IMR-90 (cell line): Measurements from ENCODE around the gene COPZ2. TPM values are rescaled to one million over a fixed set of nuclear protein-coding genes. Genes with fewer than 3 reads are reported as not detected.

ENCODE experiments used
- ATAC-seq: fragments of 200-7000 bp; cut with Tn5 transposase; 2 replicates; pipeline ENCODE4 v1.9.1; 2020; ENCODE audit warnings: low read depth, mild to moderate bottlenecking, moderate library complexity
- BruUV-seq: library from RNA; stranded (reverse); fragments of 400-500 nt; replicated peaks from 2 replicates; lab custom pipeline; 2021; lab: Mats Ljungman, UMichigan
- CTCF ChIA-PET: fragments of 300-600 bp; formaldehyde crosslinking; extraction: SDS; loops from one replicate; lab custom pipeline; 2021; ENCODE audit warnings: antibody characterized with exemption; lab: Yijun Ruan, JAX
- POLR2A ChIA-PET: fragments of 300-600 bp; sonication (Branson Sonifier 250); formaldehyde crosslinking; loops from one replicate; lab custom pipeline; 2022; ENCODE audit warnings: antibody characterized with exemption; ENCODE audit not compliant: unreplicated experiment; lab: Charles Lee
- DNase-seq: peaks from one replicate; pipeline ENCODE4 v3.0.0; 2013
- H2AFZ ChIP-seq: replicated peaks from 2 replicates; pipeline ENCODE3; 2013; ENCODE audit warnings: low read length, mild to moderate bottlenecking; ENCODE audit not compliant: poor library complexity
- H2AK5ac ChIP-seq: 2 replicates; pipeline ENCODE4 v1.6.1; 2013; ENCODE audit warnings: low read depth, low read length, inconsistent platforms
- H2AK9ac ChIP-seq: replicated peaks from 2 replicates; pipeline ENCODE3; 2013; ENCODE audit warnings: mild to moderate bottlenecking, low read depth, low read length, moderate library complexity; ENCODE audit not compliant: poor library complexity
- H2BK120ac ChIP-seq: 2 replicates; pipeline ENCODE4 v1.6.1; 2013; ENCODE audit warnings: low read depth, low read length, inconsistent platforms
- H2BK15ac ChIP-seq: 3 replicates; pipeline ENCODE4 v1.6.1; 2013; ENCODE audit warnings: low read depth, low read length, inconsistent platforms
- H2BK20ac ChIP-seq: 2 replicates; pipeline ENCODE4 v1.6.1; 2013; ENCODE audit warnings: low read depth, mild to moderate bottlenecking, inconsistent platforms, low read length, moderate library complexity
- H2BK5ac ChIP-seq: 2 replicates; pipeline ENCODE4 v1.6.1; 2013; ENCODE audit warnings: mild to moderate bottlenecking, low read depth, low read length, inconsistent platforms; ENCODE audit not compliant: poor library complexity, severe bottlenecking
- H3K14ac ChIP-seq: replicated peaks from 2 replicates; pipeline ENCODE4 v1.6.1; 2013; ENCODE audit warnings: low read depth, low read length, inconsistent platforms
- H3K18ac ChIP-seq: 2 replicates; pipeline ENCODE4 v1.6.1; 2013; ENCODE audit warnings: low read depth, low read length, control low read depth
- H3K23ac ChIP-seq: 2 replicates; pipeline ENCODE4 v1.6.1; 2013; ENCODE audit warnings: low read depth, low read length, inconsistent platforms
- H3K27ac ChIP-seq: 2 replicates; pipeline ENCODE4 v1.5.1; 2013; ENCODE audit warnings: mild to moderate bottlenecking, control low read depth, low read length; ENCODE audit not compliant: insufficient read depth
- H3K27me3 ChIP-seq: 2 replicates; pipeline ENCODE4 v1.6.1; 2013; ENCODE audit warnings: low read length; ENCODE audit not compliant: control insufficient read depth, insufficient read depth
- H3K36me3 ChIP-seq: 2 replicates; pipeline ENCODE4 v1.6.1; 2013; ENCODE audit warnings: low read length, mixed read lengths; ENCODE audit not compliant: control insufficient read depth, insufficient read depth
- H3K4ac ChIP-seq: 2 replicates; pipeline ENCODE4 v1.6.1; 2013; ENCODE audit warnings: low read depth, low read length, inconsistent platforms
- H3K4me1 ChIP-seq: 2 replicates; pipeline ENCODE4 v1.6.1; 2013; ENCODE audit warnings: low read length, mixed read lengths; ENCODE audit not compliant: control insufficient read depth, insufficient read depth
- H3K4me2 ChIP-seq: 2 replicates; pipeline ENCODE4 v1.6.1; 2013; ENCODE audit warnings: low read depth, mild to moderate bottlenecking, control low read depth, low read length, moderate library complexity
- H3K4me3 ChIP-seq: 2 replicates; pipeline ENCODE4 v1.5.1; 2013; ENCODE audit warnings: low read depth, mild to moderate bottlenecking, control low read depth, low read length, moderate library complexity; ENCODE audit not compliant: insufficient read depth
- H3K56ac ChIP-seq: 2 replicates; pipeline ENCODE4 v1.6.1; 2013; ENCODE audit warnings: low read length, inconsistent platforms; ENCODE audit not compliant: insufficient read depth; ENCODE audit errors: extremely low read depth
- H3K79me1 ChIP-seq, 2 experiments: 2 replicates each; pipeline ENCODE4 v1.6.1; 2013; ENCODE audit warnings: low read length in 2 of 2, inconsistent platforms in 1 of 2, low read depth in 1 of 2
- H3K9ac ChIP-seq: 2 replicates; pipeline ENCODE4 v1.6.1; 2013; ENCODE audit warnings: low read depth, low read length, control low read depth
- H3K9me1 ChIP-seq: 2 replicates; pipeline ENCODE4 v1.6.1; 2013; ENCODE audit warnings: low read length, inconsistent platforms; ENCODE audit not compliant: insufficient read depth
- H3K9me3 ChIP-seq: 2 replicates; pipeline ENCODE4 v1.6.1; 2013; ENCODE audit warnings: low read length; ENCODE audit not compliant: control insufficient read depth, insufficient read depth
- H4K20me1 ChIP-seq: 2 replicates; pipeline ENCODE4 v1.6.1; 2013; ENCODE audit warnings: low read length, inconsistent platforms; ENCODE audit not compliant: insufficient read depth
- H4K5ac ChIP-seq: 2 replicates; pipeline ENCODE4 v1.6.1; 2013; ENCODE audit warnings: mild to moderate bottlenecking, low read depth, low read length, control low read depth
- H4K8ac ChIP-seq, 2 experiments: 2 replicates each; pipeline ENCODE4 v1.6.1; 2013; ENCODE audit warnings: low read depth in 2 of 2, low read length in 2 of 2, control low read depth in 1 of 2, inconsistent platforms in 1 of 2
- H4K91ac ChIP-seq: 2 replicates; pipeline ENCODE4 v1.6.1; 2013; ENCODE audit warnings: low read depth, low read length, inconsistent platforms; ENCODE audit not compliant: insufficient read depth
- CEBPB ChIP-seq: IDR thresholded peaks from 2 replicates; pipeline ENCODE4 v1.6.1; 2012; ENCODE audit warnings: low read depth, low read length, improper control_type of control experiment
- FOS ChIP-seq: fragments of 150-350 bp; IDR thresholded peaks from 2 replicates; pipeline ENCODE4 v1.6.1; 2016; ENCODE audit warnings: low read depth, low read length
- MAZ ChIP-seq: IDR thresholded peaks from 2 replicates; pipeline ENCODE4 v1.6.1; 2012; ENCODE audit warnings: low read depth, mild to moderate bottlenecking, low read length, improper control_type of control experiment, moderate library complexity, borderline replicate concordance
- MXI1 ChIP-seq: IDR thresholded peaks from 2 replicates; pipeline ENCODE4 v1.6.1; 2012; ENCODE audit warnings: low read depth, mild to moderate bottlenecking, low read length, moderate library complexity, borderline replicate concordance
- NFE2L2 ChIP-seq: fragments of 150-350 bp; IDR thresholded peaks from 2 replicates; pipeline ENCODE4 v1.6.1; 2016; ENCODE audit warnings: low read depth, mild to moderate bottlenecking, low read length
- POLR2A ChIP-seq: IDR thresholded peaks from 2 replicates; pipeline ENCODE4 v1.6.1; 2012; ENCODE audit warnings: mild to moderate bottlenecking, low read depth, low read length
- RCOR1 ChIP-seq: IDR thresholded peaks from 2 replicates; pipeline ENCODE4 v1.6.1; 2012; ENCODE audit warnings: mild to moderate bottlenecking, low read length, improper control_type of control experiment; ENCODE audit not compliant: insufficient replicate concordance
- WGBS, 2 experiments: methylation state at CpG; one replicate each; pipeline versions ENCODE4 v1.1.5 to v1.1.7; 2013; ENCODE audit warnings: missing lambda C conversion rate in 2 of 2; ENCODE audit not compliant: insufficient read length in 1 of 2; ENCODE audit errors: extremely low coverage in 2 of 2; 5-methylcytosine and 5-hydroxymethylcytosine counted together
- dilution Hi-C: fragments of 300-500 bp; cut with HindIII; formaldehyde crosslinking; loops from one replicate; pipeline ENCODE4 v1.14.3; 2018; ENCODE audit warnings: low sequenced_read_pairs; ENCODE audit not compliant: unreplicated experiment
- in situ Hi-C: fragments of 300-500 bp; cut with MboI; formaldehyde crosslinking; loops from 3 replicates; pipeline ENCODE4 v1.14.3; 2019; ENCODE audit warnings: low sequenced_read_pairs, inconsistent platforms, mixed read lengths
- intact Hi-C: fragments of 100-400 bp; cut with micrococcal nuclease; formaldehyde crosslinking; loops from 2 replicates; pipeline ENCODE4 v1.10.0; 2022
- polyA plus RNA-seq, 3 experiments: library from polyadenylated mRNA; depleted of rRNA; stranded (reverse); fragments of >200 nt; gene quantifications; 2 replicates each; pipeline ENCODE4 v1.2.3, GENCODE V29; 2012; ENCODE audit warnings: low replicate concordance in 1 of 3
- total RNA-seq: library from RNA; depleted of rRNA; stranded (reverse); fragments of >200 nt; gene quantifications from 2 replicates; pipeline ENCODE4 v1.2.3, GENCODE V29; 2012
- TF ChIP-seq, protein P1 (sequence below): fragments of 150-350 bp; IDR thresholded peaks from 2 replicates; pipeline ENCODE4 v1.6.1; 2017; ENCODE audit warnings: mild to moderate bottlenecking, antibody characterized with exemption, low read length, low read depth
- TF ChIP-seq, protein P2 (sequence below): conservative IDR thresholded peaks from 2 replicates; pipeline ENCODE4 v1.5.1; 2012; ENCODE audit warnings: mild to moderate bottlenecking, low read depth, low read length, improper control_type of control experiment
- TF ChIP-seq, protein P3 (sequence below): fragments of 150-350 bp; IDR thresholded peaks from 2 replicates; pipeline ENCODE4 v1.6.1; 2016; ENCODE audit warnings: low read depth, mild to moderate bottlenecking, low read length, moderate library complexity, borderline replicate concordance

Gene COPZ2
- total and polyA plus RNA-seq, 2 of the 4 experiments (the other 2 are of a cell fraction) = 41.0 to 86.1 TPM

DNA sequence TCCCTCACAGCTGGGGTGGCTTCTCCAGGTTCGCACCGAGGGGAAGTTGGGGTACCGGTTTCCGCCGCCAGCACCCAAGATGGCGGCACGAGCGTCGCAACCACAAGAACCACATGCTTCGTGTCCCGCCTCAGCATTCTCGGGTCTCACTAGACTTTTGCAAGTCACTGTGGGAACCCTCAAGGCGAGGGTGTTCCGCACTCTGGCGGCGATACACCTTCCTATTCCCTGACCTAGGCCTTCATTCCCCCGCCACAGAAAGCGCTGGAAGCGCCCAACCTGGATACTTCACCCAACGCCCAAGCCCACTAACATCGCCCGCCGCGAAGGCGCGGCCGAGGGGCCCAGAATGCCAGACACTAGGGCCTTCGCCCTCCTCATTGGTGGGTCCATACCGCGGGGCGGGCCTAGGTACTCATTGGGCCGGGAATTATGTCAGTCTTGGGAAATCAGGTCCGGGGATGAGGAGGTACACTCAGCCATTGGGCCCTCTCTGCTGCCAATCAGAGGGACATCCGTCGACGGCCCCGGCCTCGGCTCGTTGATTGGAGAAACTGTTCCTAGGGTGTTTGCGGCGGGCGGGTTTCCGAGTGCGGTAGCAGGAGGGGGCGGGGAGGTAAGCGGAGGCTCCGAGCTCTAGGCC lies 10.3 kb upstream of the COPZ2 start, which contains the start of gene NFE2L1:
NFE2L1 (plus strand) TSS at position 619 of the 643 bp plus-strand sequence. CDS start 2,760 bp downstream, outside the sequence.
- ATAC-seq (peak; percentile 91), DNase-seq (peak; percentile 100)
- peaks cover 20% of the 10 kb centered on the region for H3K36me3 ChIP-seq
- TF ChIP-seq RCOR1 (no peak), CEBPB (peak; percentile 79), NFE2L2 (peak; percentile 58), MAZ (0 out of 2 replicates have a peak, but pooled peaks have one; percentile 62), POLR2A (peak; percentile 90), MXI1 (no peak), FOS (peak; percentile 42; the same call in 1 of the 2 replicates)
- TF ChIP-seq, protein P1, sequence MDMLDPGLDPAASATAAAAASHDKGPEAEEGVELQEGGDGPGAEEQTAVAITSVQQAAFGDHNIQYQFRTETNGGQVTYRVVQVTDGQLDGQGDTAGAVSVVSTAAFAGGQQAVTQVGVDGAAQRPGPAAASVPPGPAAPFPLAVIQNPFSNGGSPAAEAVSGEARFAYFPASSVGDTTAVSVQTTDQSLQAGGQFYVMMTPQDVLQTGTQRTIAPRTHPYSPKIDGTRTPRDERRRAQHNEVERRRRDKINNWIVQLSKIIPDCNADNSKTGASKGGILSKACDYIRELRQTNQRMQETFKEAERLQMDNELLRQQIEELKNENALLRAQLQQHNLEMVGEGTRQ = peak; percentile 61
- TF ChIP-seq, protein P2, sequence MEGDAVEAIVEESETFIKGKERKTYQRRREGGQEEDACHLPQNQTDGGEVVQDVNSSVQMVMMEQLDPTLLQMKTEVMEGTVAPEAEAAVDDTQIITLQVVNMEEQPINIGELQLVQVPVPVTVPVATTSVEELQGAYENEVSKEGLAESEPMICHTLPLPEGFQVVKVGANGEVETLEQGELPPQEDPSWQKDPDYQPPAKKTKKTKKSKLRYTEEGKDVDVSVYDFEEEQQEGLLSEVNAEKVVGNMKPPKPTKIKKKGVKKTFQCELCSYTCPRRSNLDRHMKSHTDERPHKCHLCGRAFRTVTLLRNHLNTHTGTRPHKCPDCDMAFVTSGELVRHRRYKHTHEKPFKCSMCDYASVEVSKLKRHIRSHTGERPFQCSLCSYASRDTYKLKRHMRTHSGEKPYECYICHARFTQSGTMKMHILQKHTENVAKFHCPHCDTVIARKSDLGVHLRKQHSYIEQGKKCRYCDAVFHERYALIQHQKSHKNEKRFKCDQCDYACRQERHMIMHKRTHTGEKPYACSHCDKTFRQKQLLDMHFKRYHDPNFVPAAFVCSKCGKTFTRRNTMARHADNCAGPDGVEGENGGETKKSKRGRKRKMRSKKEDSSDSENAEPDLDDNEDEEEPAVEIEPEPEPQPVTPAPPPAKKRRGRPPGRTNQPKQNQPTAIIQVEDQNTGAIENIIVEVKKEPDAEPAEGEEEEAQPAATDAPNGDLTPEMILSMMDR = no peak
- TF ChIP-seq, protein P3, sequence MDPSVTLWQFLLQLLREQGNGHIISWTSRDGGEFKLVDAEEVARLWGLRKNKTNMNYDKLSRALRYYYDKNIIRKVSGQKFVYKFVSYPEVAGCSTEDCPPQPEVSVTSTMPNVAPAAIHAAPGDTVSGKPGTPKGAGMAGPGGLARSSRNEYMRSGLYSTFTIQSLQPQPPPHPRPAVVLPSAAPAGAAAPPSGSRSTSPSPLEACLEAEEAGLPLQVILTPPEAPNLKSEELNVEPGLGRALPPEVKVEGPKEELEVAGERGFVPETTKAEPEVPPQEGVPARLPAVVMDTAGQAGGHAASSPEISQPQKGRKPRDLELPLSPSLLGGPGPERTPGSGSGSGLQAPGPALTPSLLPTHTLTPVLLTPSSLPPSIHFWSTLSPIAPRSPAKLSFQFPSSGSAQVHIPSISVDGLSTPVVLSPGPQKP = no peak
- H3K9ac ChIP-seq = peak within 1 kb of the TSS; percentile 90
- H3K23ac ChIP-seq = peak within 1 kb of the TSS; percentile 95
- peak within 1 kb of the TSS; percentile 99 for H2AFZ ChIP-seq
- peak within 1 kb of the TSS; percentile 99 for H3K4ac ChIP-seq
- H2AK9ac ChIP-seq = peak within 1 kb of the TSS; percentile 100
- ChIA-PET CTCF (interaction anchor here (0.8 to 1.8 kb wide), 3 partner anchors 21 to 24 kb away, joined by 3 to 11 read pairs (median 6); no protein-coding TSS in a partner anchor), POLR2A (interaction anchor here (0.6 to 0.7 kb wide), 2 partner anchors 17 to 1758 kb away, joined by 3 read pairs; no protein-coding TSS in a partner anchor)
- H4K91ac ChIP-seq = peak within 1 kb of the TSS; percentile 99
- H3K27me3 ChIP-seq = no peaks in the 10 kb centered on the region
- peak within 1 kb of the TSS; percentile 87 for H2BK120ac ChIP-seq
- H3K79me1 ChIP-seq = peaks cover 16 to 66% of the 10 kb centered on the region in 2 experiments
- peak within 1 kb of the TSS; percentile 98 for H2BK5ac ChIP-seq
- peak within 1 kb of the TSS; percentile 47; the same call in 1 of the 2 replicates for H2BK20ac ChIP-seq
- in situ Hi-C loops (no loop called here), intact Hi-C loops (loop anchor here (1.0 to 5.0 kb wide), 2 partner anchors 23 to 444 kb away; no protein-coding TSS in a partner anchor), dilution Hi-C loops (no loop called here)
- 1% methylated on average over 16 of the region's 47 CpGs; no CpG with 5 or more reads in 1 of the 2 experiments for WGBS, 2 experiments
- peak within 1 kb of the TSS; percentile 94 for H3K56ac ChIP-seq
- peaks cover 27% of the 10 kb centered on the region for H4K20me1 ChIP-seq
- peaks cover 24% of the 10 kb centered on the region for H3K4me1 ChIP-seq
- H3K4me2 ChIP-seq = peak within 1 kb of the TSS; percentile 91
- peak within 1 kb of the TSS; percentile 87 for H2BK15ac ChIP-seq
- no TSS peak for BruUV-seq
- H3K14ac ChIP-seq = peak within 1 kb of the TSS; percentile 97
- H2AK5ac ChIP-seq = peak within 1 kb of the TSS; percentile 100
- H4K5ac ChIP-seq = peak within 1 kb of the TSS; percentile 99
- no peaks in the 10 kb centered on the region for H3K9me3 ChIP-seq
- H3K27ac ChIP-seq = peak within 1 kb of the TSS; percentile 98
- peak within 1 kb of the TSS; percentile 86 for H3K4me3 ChIP-seq
- peak within 1 kb of the TSS; percentile 92 for H3K18ac ChIP-seq
- H3K9me1 ChIP-seq = peaks cover 24% of the 10 kb centered on the region
- peak within 1 kb of the TSS; percentile 94 to 100 for H4K8ac ChIP-seq
